Neural cell (in vitro differentiated cells): ENCODE results near the gene TRPM5. TPM values are rescaled to one million over a fixed set of nuclear protein-coding genes. Genes with fewer than 3 reads are reported as not detected.

Source experiments
- H2AFZ ChIP-seq: fragments of 200-600, 300-800 bp; sonication (generic), shearing (Covaris generic); 2 replicates; pipeline ENCODE4 v1.6.0; 2014; ENCODE audit warnings: low read depth, mild to moderate bottlenecking, antibody characterized with exemption, low read length, moderate library complexity
- H3F3A ChIP-seq: fragments of 200-600 bp; shearing (Covaris generic); 2 replicates; pipeline ENCODE4 v1.6.1; 2016; ENCODE audit warnings: mild to moderate bottlenecking, moderate library complexity, mixed read lengths, antibody characterized with exemption, low read length; ENCODE audit not compliant: insufficient read depth, poor library complexity, severe bottlenecking
- H3K27ac ChIP-seq: fragments of 200-600, 300-800 bp; sonication (generic), shearing (Covaris generic); 2 replicates; pipeline ENCODE4 v1.5.1; 2014; ENCODE audit warnings: mild to moderate bottlenecking, low read length, moderate library complexity
- H3K27me3 ChIP-seq: fragments of 300-800, 200-600 bp; sonication (generic), shearing (Covaris generic); 2 replicates; pipeline ENCODE4 v1.6.0; 2014; ENCODE audit warnings: mild to moderate bottlenecking, low read depth, low read length, moderate library complexity; ENCODE audit not compliant: insufficient read depth
- H3K36me3 ChIP-seq: fragments of 300-800, 200-600 bp; sonication (generic), shearing (Covaris generic); 2 replicates; pipeline ENCODE4 v1.5.1; 2014; ENCODE audit warnings: mild to moderate bottlenecking, antibody characterized with exemption, low read length, moderate library complexity; ENCODE audit not compliant: insufficient read depth
- H3K4me2 ChIP-seq: fragments of 300-800, 200-600 bp; sonication (generic), shearing (Covaris generic); 2 replicates; pipeline ENCODE4 v1.6.0; 2014; ENCODE audit warnings: mild to moderate bottlenecking, low read length
- H3K4me3 ChIP-seq: fragments of 300-800, 200-600 bp; sonication (generic), shearing (Covaris generic); 2 replicates; pipeline ENCODE4 v1.5.1; 2014; ENCODE audit warnings: mild to moderate bottlenecking, low read length, moderate library complexity
- H3K79me2 ChIP-seq: fragments of 200-600 bp; shearing (Covaris generic); replicated peaks from 2 replicates; pipeline ENCODE4 v1.6.0; 2014; ENCODE audit warnings: mild to moderate bottlenecking, low read length, moderate library complexity; ENCODE audit not compliant: insufficient read depth
- H3K9ac ChIP-seq: fragments of 300-800, 200-600 bp; sonication (generic), shearing (Covaris generic); 2 replicates; pipeline ENCODE4 v1.6.1; 2016; ENCODE audit warnings: mild to moderate bottlenecking, low read length, mixed read lengths
- H3K9me2 ChIP-seq: fragments of 200-600 bp; shearing (Covaris generic); 2 replicates; pipeline ENCODE4 v1.6.1; 2016; ENCODE audit warnings: mild to moderate bottlenecking, low read length, mixed read lengths; ENCODE audit not compliant: insufficient read depth
- H3K9me3 ChIP-seq: fragments of 200-600, 300-800 bp; sonication (generic), shearing (Covaris generic); 2 replicates; pipeline ENCODE4 v1.6.1; 2016; ENCODE audit warnings: mild to moderate bottlenecking, mixed run types, low read length, moderate library complexity, mixed read lengths
- H4K20me1 ChIP-seq: fragments of 200-600 bp; shearing (Covaris generic); 2 replicates; pipeline ENCODE4 v1.6.1; 2016; ENCODE audit warnings: mild to moderate bottlenecking, mixed run types; ENCODE audit not compliant: insufficient read depth
- EP300 ChIP-seq: fragments of 450-650 bp; conservative IDR thresholded peaks from 2 replicates; pipeline ENCODE4 v1.6.1; 2014; ENCODE audit warnings: antibody characterized with exemption, mild to moderate bottlenecking, moderate library complexity; ENCODE audit not compliant: poor library complexity, severe bottlenecking
- EZH2 ChIP-seq: fragments of 200-600, 300-800 bp; shearing (Covaris generic), sonication (generic); IDR thresholded peaks from 2 replicates; pipeline ENCODE4 v1.6.1; 2014; ENCODE audit warnings: antibody characterized with exemption, low read length, borderline replicate concordance, mild to moderate bottlenecking; ENCODE audit not compliant: insufficient read depth, poor library complexity, severe bottlenecking
- MXI1 ChIP-seq: fragments of 450-650 bp; conservative IDR thresholded peaks from 2 replicates; pipeline ENCODE4 v1.6.1; 2014; ENCODE audit warnings: antibody characterized with exemption, mild to moderate bottlenecking; ENCODE audit not compliant: poor library complexity, severe bottlenecking
- POLR2AphosphoS5 ChIP-seq: IDR thresholded peaks from 2 replicates; pipeline ENCODE4 v1.6.1; 2012
- RAD21 ChIP-seq: fragments of 450-650 bp; conservative IDR thresholded peaks from 2 replicates; pipeline ENCODE4 v1.6.1; 2014; ENCODE audit warnings: antibody characterized with exemption, mild to moderate bottlenecking, moderate library complexity
- SMC3 ChIP-seq: fragments of 450-650 bp; conservative IDR thresholded peaks from 2 replicates; pipeline ENCODE4 v1.6.1; 2014; ENCODE audit warnings: antibody characterized with exemption, mild to moderate bottlenecking, moderate library complexity; ENCODE audit not compliant: poor library complexity
- TAF1 ChIP-seq: IDR thresholded peaks from 2 replicates; pipeline ENCODE4 v1.6.1; 2012; ENCODE audit warnings: low read depth
- polyA plus RNA-seq: library from polyadenylated mRNA; depleted of rRNA; stranded (reverse); fragments of >200 nt; gene quantifications from 2 replicates; pipeline ENCODE4 v1.2.3, GENCODE V29; 2014
- TF ChIP-seq, protein P1 (sequence below): fragments of 450-650 bp; IDR thresholded peaks from 2 replicates; pipeline ENCODE4 v1.5.1; 2014; ENCODE audit warnings: antibody characterized with exemption, mild to moderate bottlenecking, moderate library complexity; ENCODE audit not compliant: poor library complexity, severe bottlenecking
- TF ChIP-seq, protein P2 (sequence below): IDR thresholded peaks from 2 replicates; pipeline ENCODE4 v1.6.1; 2012; ENCODE audit warnings: borderline replicate concordance

Gene TRPM5
- polyA plus RNA-seq, 1 donor from 2014 or later, result not detected

DNA sequence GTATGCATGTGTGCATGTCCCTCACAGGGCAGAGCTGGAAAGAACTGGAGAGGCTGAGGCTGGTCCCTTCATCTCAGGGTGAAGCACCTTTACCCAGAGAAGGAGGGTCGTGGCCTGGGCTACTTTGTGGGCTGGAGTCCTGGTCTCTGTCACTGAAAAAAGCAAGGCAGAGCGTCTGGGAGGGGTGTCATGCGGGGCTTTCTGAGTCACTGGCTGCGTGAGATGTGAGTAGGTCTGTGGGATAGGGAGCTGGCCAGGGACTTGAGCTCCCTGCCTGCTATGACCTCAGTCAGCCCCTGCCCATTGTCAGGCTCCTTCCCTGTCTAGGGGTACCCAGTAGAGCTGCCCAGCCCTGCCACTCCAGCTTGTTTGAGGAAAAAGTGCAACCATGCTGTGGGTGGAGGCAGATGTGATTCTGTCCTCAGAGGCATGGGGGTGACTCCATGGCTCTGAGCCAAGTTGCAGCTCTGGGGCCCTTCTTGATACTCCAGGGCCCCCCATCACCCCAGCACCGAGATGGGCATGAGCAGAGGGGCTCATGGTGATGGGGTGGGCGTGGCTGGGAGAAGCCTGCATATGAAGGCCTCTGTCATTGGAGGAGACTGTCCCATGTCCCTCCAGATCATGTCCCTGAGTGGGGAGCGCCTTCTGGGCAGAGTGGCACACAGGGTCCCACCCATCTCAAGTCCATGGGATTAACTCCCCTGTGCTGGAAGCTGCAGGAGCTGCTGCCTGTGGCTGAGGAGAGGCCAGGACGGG, 28.3 kb upstream of the TRPM5 start:
- TF ChIP-seq RAD21 (no peak), EP300 (no peak), MXI1 (no peak)
- H3F3A ChIP-seq, result no peaks in the 10 kb centered on the region
- no peak overlapping the region for H3K4me2 ChIP-seq
- no peak overlapping the region for H3K27ac ChIP-seq
- no peak overlapping the region for H3K4me3 ChIP-seq
- H3K9ac ChIP-seq, result no peak overlapping the region
- H4K20me1 ChIP-seq, result no peaks in the 10 kb centered on the region
- no peaks in the 10 kb centered on the region for H3K9me2 ChIP-seq
- no peaks in the 10 kb centered on the region for H3K79me2 ChIP-seq
- H2AFZ ChIP-seq, result no peak overlapping the region
- H3K9me3 ChIP-seq, result no peaks in the 10 kb centered on the region
- no peaks in the 10 kb centered on the region for H3K27me3 ChIP-seq
- H3K36me3 ChIP-seq, result no peaks in the 10 kb centered on the region

DNA sequence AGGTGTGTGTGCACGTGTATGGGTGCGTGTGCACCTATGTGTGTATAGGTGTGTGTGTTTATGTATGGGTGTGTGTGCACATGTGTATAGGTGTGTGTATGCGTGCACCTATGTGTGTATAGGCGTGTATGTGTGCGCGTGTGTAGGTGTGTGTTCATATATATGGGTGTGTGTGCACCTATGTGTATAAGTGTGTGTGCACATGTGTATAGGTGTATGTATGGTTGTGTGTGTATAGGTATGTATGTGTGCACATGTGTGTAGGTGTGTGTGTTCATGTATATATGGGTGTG, 27.4 kb upstream of the TRPM5 start:
- H3K9ac ChIP-seq, result no peak overlapping the region
- TF ChIP-seq, protein P1, sequence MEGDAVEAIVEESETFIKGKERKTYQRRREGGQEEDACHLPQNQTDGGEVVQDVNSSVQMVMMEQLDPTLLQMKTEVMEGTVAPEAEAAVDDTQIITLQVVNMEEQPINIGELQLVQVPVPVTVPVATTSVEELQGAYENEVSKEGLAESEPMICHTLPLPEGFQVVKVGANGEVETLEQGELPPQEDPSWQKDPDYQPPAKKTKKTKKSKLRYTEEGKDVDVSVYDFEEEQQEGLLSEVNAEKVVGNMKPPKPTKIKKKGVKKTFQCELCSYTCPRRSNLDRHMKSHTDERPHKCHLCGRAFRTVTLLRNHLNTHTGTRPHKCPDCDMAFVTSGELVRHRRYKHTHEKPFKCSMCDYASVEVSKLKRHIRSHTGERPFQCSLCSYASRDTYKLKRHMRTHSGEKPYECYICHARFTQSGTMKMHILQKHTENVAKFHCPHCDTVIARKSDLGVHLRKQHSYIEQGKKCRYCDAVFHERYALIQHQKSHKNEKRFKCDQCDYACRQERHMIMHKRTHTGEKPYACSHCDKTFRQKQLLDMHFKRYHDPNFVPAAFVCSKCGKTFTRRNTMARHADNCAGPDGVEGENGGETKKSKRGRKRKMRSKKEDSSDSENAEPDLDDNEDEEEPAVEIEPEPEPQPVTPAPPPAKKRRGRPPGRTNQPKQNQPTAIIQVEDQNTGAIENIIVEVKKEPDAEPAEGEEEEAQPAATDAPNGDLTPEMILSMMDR, result no peak
- no peak for TF ChIP-seq TAF1
- no peak for TF ChIP-seq RAD21
- no peak for TF ChIP-seq SMC3
- TF ChIP-seq, protein P2, sequence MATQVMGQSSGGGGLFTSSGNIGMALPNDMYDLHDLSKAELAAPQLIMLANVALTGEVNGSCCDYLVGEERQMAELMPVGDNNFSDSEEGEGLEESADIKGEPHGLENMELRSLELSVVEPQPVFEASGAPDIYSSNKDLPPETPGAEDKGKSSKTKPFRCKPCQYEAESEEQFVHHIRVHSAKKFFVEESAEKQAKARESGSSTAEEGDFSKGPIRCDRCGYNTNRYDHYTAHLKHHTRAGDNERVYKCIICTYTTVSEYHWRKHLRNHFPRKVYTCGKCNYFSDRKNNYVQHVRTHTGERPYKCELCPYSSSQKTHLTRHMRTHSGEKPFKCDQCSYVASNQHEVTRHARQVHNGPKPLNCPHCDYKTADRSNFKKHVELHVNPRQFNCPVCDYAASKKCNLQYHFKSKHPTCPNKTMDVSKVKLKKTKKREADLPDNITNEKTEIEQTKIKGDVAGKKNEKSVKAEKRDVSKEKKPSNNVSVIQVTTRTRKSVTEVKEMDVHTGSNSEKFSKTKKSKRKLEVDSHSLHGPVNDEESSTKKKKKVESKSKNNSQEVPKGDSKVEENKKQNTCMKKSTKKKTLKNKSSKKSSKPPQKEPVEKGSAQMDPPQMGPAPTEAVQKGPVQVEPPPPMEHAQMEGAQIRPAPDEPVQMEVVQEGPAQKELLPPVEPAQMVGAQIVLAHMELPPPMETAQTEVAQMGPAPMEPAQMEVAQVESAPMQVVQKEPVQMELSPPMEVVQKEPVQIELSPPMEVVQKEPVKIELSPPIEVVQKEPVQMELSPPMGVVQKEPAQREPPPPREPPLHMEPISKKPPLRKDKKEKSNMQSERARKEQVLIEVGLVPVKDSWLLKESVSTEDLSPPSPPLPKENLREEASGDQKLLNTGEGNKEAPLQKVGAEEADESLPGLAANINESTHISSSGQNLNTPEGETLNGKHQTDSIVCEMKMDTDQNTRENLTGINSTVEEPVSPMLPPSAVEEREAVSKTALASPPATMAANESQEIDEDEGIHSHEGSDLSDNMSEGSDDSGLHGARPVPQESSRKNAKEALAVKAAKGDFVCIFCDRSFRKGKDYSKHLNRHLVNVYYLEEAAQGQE, result no peak
- TF ChIP-seq POLR2AphosphoS5, result no peak
- TF ChIP-seq EZH2, result no peak
- TF ChIP-seq EP300, result no peak
- TF ChIP-seq MXI1, result no peak
- no peak overlapping the region for H3K4me3 ChIP-seq
- no peak overlapping the region for H3K4me2 ChIP-seq
- no peaks in the 10 kb centered on the region for H3K36me3 ChIP-seq
- no peak overlapping the region for H3K27ac ChIP-seq
- H2AFZ ChIP-seq, result no peak overlapping the region
- H3F3A ChIP-seq, result no peaks in the 10 kb centered on the region
- no peaks in the 10 kb centered on the region for H3K79me2 ChIP-seq
- H3K9me3 ChIP-seq, result no peaks in the 10 kb centered on the region
- no peaks in the 10 kb centered on the region for H3K9me2 ChIP-seq
- H4K20me1 ChIP-seq, result no peaks in the 10 kb centered on the region
- no peaks in the 10 kb centered on the region for H3K27me3 ChIP-seq
